ENCODE data around the gene ANGPT4. TPM values are rescaled to one million over a fixed set of nuclear protein-coding genes. Genes with fewer than 3 reads are reported as not detected.
"Not testable (repeated sequence)": the region's sequence is repeated elsewhere in the genome, so short reads cannot be mapped to it uniquely, and the experiment has no call there.

The ANGPT4 gene
- total RNA-seq, 4 donors from 2014 or later = 0.56 to 2.1 (median 0.71) TPM

DNA sequence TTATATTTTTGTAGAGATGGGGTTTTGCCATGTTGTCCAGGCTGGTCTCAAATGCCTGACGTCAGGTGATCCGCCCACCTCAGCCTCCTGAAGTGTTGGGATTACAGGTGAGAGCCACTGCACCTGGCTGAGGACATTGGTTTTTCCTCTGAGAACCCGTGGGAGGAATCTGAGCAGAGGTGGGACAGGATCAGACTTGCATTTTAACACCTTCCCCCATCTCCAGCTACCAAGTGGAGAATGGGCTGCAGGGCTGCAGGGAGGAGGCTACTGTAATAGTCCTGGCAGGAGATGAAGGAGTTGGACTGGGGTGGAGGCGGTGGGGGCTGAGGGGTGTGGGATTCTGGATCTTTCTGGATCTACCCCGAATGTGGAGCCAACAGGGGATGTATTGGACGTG, 58.1 kb downstream of the ANGPT4 start:
- Histone ChIP-seq H3K4me1 (peaks cover 27% of the 10 kb centered on the region), H3K36me3 (no peaks in the 10 kb centered on the region), H3K4me3 (no peak overlapping the region), H3K9me3 (no peaks in the 10 kb centered on the region), H3K27me3 (no peaks in the 10 kb centered on the region), H3K27ac (no peak overlapping the region)
- WGBS = 71% methylated on average over 6 of the region's 6 CpGs
- no peak for DNase-seq (ENCODE audit: low spot score in 2 of 2)
- TF ChIP-seq, protein P1, sequence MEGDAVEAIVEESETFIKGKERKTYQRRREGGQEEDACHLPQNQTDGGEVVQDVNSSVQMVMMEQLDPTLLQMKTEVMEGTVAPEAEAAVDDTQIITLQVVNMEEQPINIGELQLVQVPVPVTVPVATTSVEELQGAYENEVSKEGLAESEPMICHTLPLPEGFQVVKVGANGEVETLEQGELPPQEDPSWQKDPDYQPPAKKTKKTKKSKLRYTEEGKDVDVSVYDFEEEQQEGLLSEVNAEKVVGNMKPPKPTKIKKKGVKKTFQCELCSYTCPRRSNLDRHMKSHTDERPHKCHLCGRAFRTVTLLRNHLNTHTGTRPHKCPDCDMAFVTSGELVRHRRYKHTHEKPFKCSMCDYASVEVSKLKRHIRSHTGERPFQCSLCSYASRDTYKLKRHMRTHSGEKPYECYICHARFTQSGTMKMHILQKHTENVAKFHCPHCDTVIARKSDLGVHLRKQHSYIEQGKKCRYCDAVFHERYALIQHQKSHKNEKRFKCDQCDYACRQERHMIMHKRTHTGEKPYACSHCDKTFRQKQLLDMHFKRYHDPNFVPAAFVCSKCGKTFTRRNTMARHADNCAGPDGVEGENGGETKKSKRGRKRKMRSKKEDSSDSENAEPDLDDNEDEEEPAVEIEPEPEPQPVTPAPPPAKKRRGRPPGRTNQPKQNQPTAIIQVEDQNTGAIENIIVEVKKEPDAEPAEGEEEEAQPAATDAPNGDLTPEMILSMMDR (IDR thresholded peaks at IDR 0.05) = no peak

DNA sequence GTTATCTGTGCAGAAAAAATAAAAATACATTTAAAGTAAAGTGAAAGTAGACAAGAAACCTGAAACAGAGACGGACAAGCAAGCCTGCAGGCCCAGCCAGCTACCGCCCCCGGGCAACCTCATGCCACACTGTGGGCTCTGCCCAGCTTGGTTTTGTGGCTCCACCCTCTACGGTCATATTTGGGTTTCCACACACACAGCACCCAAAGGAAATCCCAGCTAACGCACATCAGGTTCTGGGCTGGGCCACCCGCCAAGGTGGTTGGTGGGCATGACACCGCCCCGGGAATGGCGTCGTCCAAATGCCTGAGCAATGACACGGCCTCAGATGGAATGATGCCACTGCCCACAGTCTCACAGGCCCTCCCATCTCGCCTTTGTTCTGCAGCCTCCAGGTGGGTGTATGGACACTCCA, 59.8 kb downstream of the ANGPT4 start:
- Histone ChIP-seq H3K4me3 (no peak overlapping the region), H3K27me3 (no peaks in the 10 kb centered on the region), H3K4me1 (peaks cover 27% of the 10 kb centered on the region), H3K36me3 (no peaks in the 10 kb centered on the region), H3K9me3 (no peaks in the 10 kb centered on the region), H3K27ac (peak overlapping the region; percentile 1)
- DNase-seq (ENCODE audit: low spot score in 2 of 2) = no peak
- no peak for TF ChIP-seq EP300 (IDR thresholded peaks at IDR 0.05)
- TF ChIP-seq POLR2A (IDR thresholded peaks at IDR 0.05) = no peak
- TF ChIP-seq, protein P1 (IDR thresholded peaks at IDR 0.05) = no peak
- TF ChIP-seq POLR2AphosphoS5 (IDR thresholded peaks at IDR 0.05) = no peak
- 20% methylated on average over 12 of the region's 12 CpGs for WGBS

DNA sequence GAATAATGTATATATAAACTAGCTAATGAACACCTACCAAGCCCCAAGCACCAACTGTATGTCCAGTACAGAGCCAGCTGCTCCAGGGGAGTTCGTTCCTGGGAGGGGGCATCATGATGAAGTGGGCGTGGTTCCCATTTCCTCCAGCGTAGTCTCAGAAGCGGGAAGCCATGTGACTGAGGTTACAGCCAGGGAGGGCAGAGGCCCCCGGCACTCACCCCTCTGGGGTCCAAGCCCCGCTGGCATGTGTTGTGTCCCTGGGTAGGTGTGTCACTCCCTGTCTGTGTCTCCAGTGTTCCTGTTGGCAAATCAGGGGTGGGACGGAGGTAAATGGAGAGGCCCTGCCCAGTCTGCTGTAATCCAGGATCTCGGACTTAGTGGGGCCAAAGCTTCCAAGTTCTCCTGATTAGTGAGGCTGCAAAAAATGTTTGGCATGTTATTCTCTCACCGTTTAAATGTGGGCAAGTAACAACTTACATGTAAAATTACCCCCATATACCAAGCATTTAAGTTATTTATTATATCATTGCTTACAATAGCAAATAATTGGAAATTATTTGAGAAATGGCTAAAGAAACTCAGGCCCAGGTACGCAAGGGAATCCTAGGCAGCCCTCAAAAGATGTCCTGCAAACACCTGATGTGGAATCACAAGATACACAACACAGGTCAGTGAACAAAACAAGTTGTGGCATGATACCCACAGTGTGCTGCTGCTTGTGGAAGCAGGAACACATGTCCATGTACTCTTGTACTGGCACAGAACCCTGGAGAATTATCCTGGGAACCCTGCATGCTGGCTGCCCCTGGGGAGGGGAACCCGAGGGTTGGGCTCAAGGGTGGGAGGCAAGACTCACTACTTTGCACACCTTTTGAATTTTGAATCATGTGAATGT, 60.4 kb downstream of the ANGPT4 start:
- WGBS = 37% methylated on average over 11 of the region's 11 CpGs
- Histone ChIP-seq H3K4me3 (no peak overlapping the region), H3K4me1 (peaks cover 27% of the 10 kb centered on the region)

DNA sequence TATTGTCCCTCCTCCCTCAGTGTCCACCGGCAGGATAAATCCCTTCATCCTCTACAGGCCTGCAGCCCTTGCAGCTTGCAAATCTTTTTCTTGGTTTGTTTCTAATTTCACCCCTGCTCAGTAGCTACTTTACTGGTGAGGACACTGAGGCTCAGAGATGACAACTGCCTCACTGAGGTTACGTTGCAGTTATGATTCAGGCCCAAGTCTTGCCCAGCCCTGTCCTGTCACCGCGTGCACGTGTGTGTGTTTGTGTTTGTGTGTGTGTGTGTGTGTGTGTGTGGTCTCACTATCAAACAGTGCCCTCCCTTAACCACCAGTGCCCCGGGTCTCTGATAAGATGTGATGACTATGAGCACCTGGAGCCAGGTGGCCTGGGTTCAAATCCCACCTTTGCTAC, 61.5 kb downstream of the ANGPT4 start:
- no peak overlapping the region for H3K4me3 ChIP-seq
- H3K27ac ChIP-seq = no peak overlapping the region
- no peaks in the 10 kb centered on the region for H3K9me3 ChIP-seq
- H3K36me3 ChIP-seq = no peaks in the 10 kb centered on the region
- H3K4me1 ChIP-seq = peaks cover 26% of the 10 kb centered on the region
- DNase-seq (ENCODE audit: low spot score in 2 of 2) = no peak
- TF ChIP-seq, protein P1 (IDR thresholded peaks at IDR 0.05) = no peak
- TF ChIP-seq POLR2AphosphoS5 (IDR thresholded peaks at IDR 0.05) = no peak
- no peak for TF ChIP-seq POLR2A (IDR thresholded peaks at IDR 0.05)
- TF ChIP-seq EP300 (IDR thresholded peaks at IDR 0.05) = no peak
- no peaks in the 10 kb centered on the region for H3K27me3 ChIP-seq
- WGBS = 49% methylated on average over 6 of the region's 6 CpGs

More for the DNA sequence above, 60.4 kb downstream of the ANGPT4 start:
- no peak for TF ChIP-seq POLR2AphosphoS5 (IDR thresholded peaks at IDR 0.05)
- TF ChIP-seq EP300 (IDR thresholded peaks at IDR 0.05) = no peak
- TF ChIP-seq, protein P1 (IDR thresholded peaks at IDR 0.05) = no peak
- TF ChIP-seq POLR2A (IDR thresholded peaks at IDR 0.05) = no peak
- no peak for DNase-seq (ENCODE audit: low spot score in 2 of 2)
- Histone ChIP-seq H3K27ac (peak overlapping the region; percentile 1), H3K27me3 (no peaks in the 10 kb centered on the region), H3K36me3 (no peaks in the 10 kb centered on the region), H3K9me3 (no peaks in the 10 kb centered on the region)

DNA sequence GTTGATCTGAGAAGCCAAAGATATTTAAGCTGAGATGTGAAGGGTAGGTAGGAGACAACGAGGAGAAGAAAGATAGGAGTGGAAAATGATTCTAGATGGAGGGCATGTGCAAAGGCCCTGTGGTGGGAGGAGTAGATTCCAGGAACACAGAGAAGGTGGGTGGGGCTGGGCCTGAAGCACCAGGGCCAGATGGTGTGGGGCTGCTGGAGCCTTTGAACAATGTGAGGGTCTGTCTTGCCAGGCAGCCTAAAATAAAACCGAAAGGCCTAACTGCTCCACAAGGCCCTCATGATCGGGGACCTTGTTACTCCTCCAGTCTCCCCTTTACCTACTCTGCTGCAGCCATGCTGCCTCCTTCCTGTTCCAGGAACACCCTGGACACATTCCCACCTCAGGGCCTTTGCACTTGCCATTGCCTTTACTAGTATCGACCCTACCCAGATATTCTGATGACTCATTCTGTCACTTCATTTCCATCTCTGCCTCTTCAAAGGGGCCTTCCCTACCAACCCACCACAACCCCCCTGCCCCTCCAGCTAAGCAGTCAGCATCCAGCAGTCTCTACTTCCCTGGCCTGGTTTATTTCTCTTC, 62.6 kb downstream of the ANGPT4 start:
- no peak overlapping the region for H3K4me3 ChIP-seq
- no peaks in the 10 kb centered on the region for H3K27me3 ChIP-seq
- WGBS = 86% methylated on average over 4 of the region's 4 CpGs
- no peaks in the 10 kb centered on the region for H3K36me3 ChIP-seq
- peaks cover 21% of the 10 kb centered on the region for H3K4me1 ChIP-seq
- H3K27ac ChIP-seq = no peak overlapping the region
- no peaks in the 10 kb centered on the region for H3K9me3 ChIP-seq
- TF ChIP-seq POLR2AphosphoS5 (IDR thresholded peaks at IDR 0.05) = no peak
- TF ChIP-seq POLR2A (IDR thresholded peaks at IDR 0.05) = no peak
- TF ChIP-seq, protein P1 (IDR thresholded peaks at IDR 0.05) = no peak
- no peak for TF ChIP-seq EP300 (IDR thresholded peaks at IDR 0.05)
- no peak for DNase-seq (ENCODE audit: low spot score in 2 of 2)

DNA sequence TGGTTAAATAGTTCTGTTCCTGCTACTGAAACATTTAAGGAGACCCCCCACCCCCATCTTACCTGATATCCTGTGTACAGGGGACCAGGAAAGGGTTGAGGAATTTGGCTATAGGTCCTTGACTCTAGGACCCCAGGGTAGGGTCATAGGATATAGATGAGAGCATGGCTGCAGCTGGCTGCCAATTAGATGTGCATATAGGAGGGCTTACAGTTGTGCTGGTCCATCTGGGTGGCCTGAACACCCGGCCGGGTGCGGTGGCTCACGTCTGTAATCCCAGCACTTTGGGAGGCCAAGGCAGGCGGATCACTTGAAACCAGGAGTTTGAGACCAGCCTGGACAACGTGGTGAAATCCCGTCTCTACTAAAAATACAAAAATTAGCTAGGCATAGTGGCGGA, 67.4 kb downstream of the ANGPT4 start:
- H3K27ac ChIP-seq; H3K27me3 ChIP-seq; H3K9me3 ChIP-seq; H3K36me3 ChIP-seq; DNase-seq (ENCODE audit: low spot score in 2 of 2); H3K4me3 ChIP-seq: not testable (repeated sequence)
- WGBS = 87% methylated on average over 8 of the region's 8 CpGs
- H3K4me1 ChIP-seq = peaks cover 41% of the 10 kb centered on the region

Measured in suprapubic skin (tissue), 4 donors.